H9 (cell line): ENCODE measurements around the gene INSR. TPM values are rescaled to one million over a fixed set of nuclear protein-coding genes. Genes with fewer than 3 reads are reported as not detected.

ENCODE experiments used
- DNase-seq: peaks from one replicate; pipeline ENCODE4 v3.0.0-alpha.2; 2017
- H2AFZ ChIP-seq: one replicate; pipeline ENCODE4 v1.6.1; 2013; ENCODE audit warnings: mild to moderate bottlenecking, low read length, control low read depth, moderate library complexity
- H2AK5ac ChIP-seq: 2 replicates; pipeline ENCODE4 v1.6.1; 2013; ENCODE audit warnings: low read length, control low read depth, mixed read lengths; ENCODE audit not compliant: insufficient read length
- H2BK120ac ChIP-seq: one replicate; pipeline ENCODE4 v1.6.1; 2013; ENCODE audit warnings: low read depth, mild to moderate bottlenecking, low read length, control low read depth, inconsistent platforms; ENCODE audit not compliant: poor library complexity, severe bottlenecking
- H2BK12ac ChIP-seq: 2 replicates; pipeline ENCODE4 v1.6.1; 2013; ENCODE audit warnings: low read length, control low read depth, mixed read lengths, low read depth; ENCODE audit not compliant: insufficient read length
- H2BK15ac ChIP-seq: 2 replicates; pipeline ENCODE4 v1.6.1; 2013; ENCODE audit warnings: low read depth, low read length, control low read depth
- H2BK20ac ChIP-seq: one replicate; pipeline ENCODE4 v1.6.1; 2013; ENCODE audit warnings: low read depth, mild to moderate bottlenecking, low read length, control low read depth, inconsistent platforms; ENCODE audit not compliant: poor library complexity, severe bottlenecking
- H2BK5ac ChIP-seq: 2 replicates; pipeline ENCODE4 v1.6.1; 2013; ENCODE audit warnings: low read length, control low read depth, mixed read lengths; ENCODE audit not compliant: insufficient read length
- H3K14ac ChIP-seq: 2 replicates; pipeline ENCODE4 v1.6.1; 2013; ENCODE audit warnings: low read length, control low read depth; ENCODE audit not compliant: insufficient read depth
- H3K18ac ChIP-seq: 2 replicates; pipeline ENCODE4 v1.6.1; 2013; ENCODE audit warnings: low read depth, mild to moderate bottlenecking, mixed read lengths, low read length, control low read depth; ENCODE audit not compliant: insufficient read length
- H3K23ac ChIP-seq: 2 replicates; pipeline ENCODE4 v1.6.1; 2013; ENCODE audit warnings: low read length, control low read depth, mixed read lengths, low read depth; ENCODE audit not compliant: insufficient read length
- H3K23me2 ChIP-seq: 2 replicates; pipeline ENCODE4 v1.6.1; 2013; ENCODE audit warnings: low read depth, mild to moderate bottlenecking, mixed read lengths, low read length, control low read depth; ENCODE audit not compliant: insufficient read length, poor library complexity, severe bottlenecking
- H3K27ac ChIP-seq: 2 replicates; pipeline ENCODE4 v1.5.1; 2013; ENCODE audit warnings: low read length, control low read depth, mixed read lengths, low read depth; ENCODE audit not compliant: insufficient read length
- H3K27me3 ChIP-seq: 2 replicates; pipeline ENCODE4 v1.6.1; 2013; ENCODE audit warnings: low read length, control low read depth, inconsistent platforms; ENCODE audit not compliant: insufficient read depth
- H3K4ac ChIP-seq: 2 replicates; pipeline ENCODE4 v1.6.1; 2013; ENCODE audit warnings: low read depth, mild to moderate bottlenecking, control low read depth, inconsistent platforms, low read length, moderate library complexity
- H3K4me1 ChIP-seq: 2 replicates; pipeline ENCODE4 v1.6.1; 2013; ENCODE audit warnings: low read length, control low read depth, inconsistent platforms; ENCODE audit not compliant: insufficient read depth
- H3K4me2 ChIP-seq: 2 replicates; pipeline ENCODE4 v1.6.1; 2013; ENCODE audit warnings: low read length, control low read depth, mixed read lengths; ENCODE audit not compliant: insufficient read length, insufficient read depth
- H3K56ac ChIP-seq: 2 replicates; pipeline ENCODE4 v1.6.1; 2013; ENCODE audit warnings: low read depth, mild to moderate bottlenecking, mixed read lengths, low read length, control low read depth; ENCODE audit not compliant: insufficient read length
- H3K79me1 ChIP-seq: 2 replicates; pipeline ENCODE4 v1.6.1; 2013; ENCODE audit warnings: low read depth, mild to moderate bottlenecking, moderate library complexity, low read length, control low read depth, inconsistent platforms; ENCODE audit not compliant: insufficient read depth, poor library complexity, severe bottlenecking
- H3K79me2 ChIP-seq: 2 replicates; pipeline ENCODE4 v1.6.1; 2013; ENCODE audit warnings: low read length, control low read depth, inconsistent platforms; ENCODE audit not compliant: insufficient read depth
- H3K9ac ChIP-seq: 2 replicates; pipeline ENCODE4 v1.6.1; 2013; ENCODE audit warnings: low read length, control low read depth, mixed read lengths; ENCODE audit not compliant: insufficient read length; ENCODE audit errors: extremely low read depth
- H3K9me3 ChIP-seq: one replicate; pipeline ENCODE4 v1.6.1; 2013; ENCODE audit warnings: low read depth, low read length, inconsistent platforms; ENCODE audit not compliant: control insufficient read depth
- H3T11ph ChIP-seq: one replicate; pipeline ENCODE4 v1.6.1; 2013; ENCODE audit warnings: mild to moderate bottlenecking, low read length, control low read depth, inconsistent platforms
- H4K20me1 ChIP-seq: one replicate; pipeline ENCODE4 v1.6.1; 2013; ENCODE audit not compliant: control insufficient read depth, insufficient read length, insufficient read depth
- H4K5ac ChIP-seq: 2 replicates; pipeline ENCODE4 v1.6.1; 2013; ENCODE audit warnings: low read depth, mild to moderate bottlenecking, mixed read lengths, low read length, control low read depth; ENCODE audit not compliant: insufficient read length
- H4K8ac ChIP-seq: replicated peaks from 2 replicates; pipeline ENCODE4 v1.6.1; 2013; ENCODE audit warnings: low read length, control low read depth, mixed read lengths, low read depth; ENCODE audit not compliant: insufficient read length
- H4K91ac ChIP-seq: 2 replicates; pipeline ENCODE4 v1.6.1; 2013; ENCODE audit warnings: low read depth, mild to moderate bottlenecking, moderate library complexity, mixed read lengths, low read length, control low read depth; ENCODE audit not compliant: insufficient read length
- H3K27ac Mint-ChIP-seq, 3 experiments: 2 replicates in 2 of 3; 3 replicates in 1 of 3; pipeline ENCODE4 v1.8.0; 2020 to 2021; ENCODE audit warnings: mixed read lengths in 3 of 3, mild to moderate bottlenecking in 1 of 3, moderate library complexity in 1 of 3
- H3K27me3 Mint-ChIP-seq: 2 replicates; pipeline ENCODE4 v1.8.0; 2021; ENCODE audit warnings: low read depth, mild to moderate bottlenecking, moderate library complexity, mixed read lengths
- H3K36me3 Mint-ChIP-seq, 3 experiments: 2 replicates in 2 of 3; 3 replicates in 1 of 3; pipeline ENCODE4 v1.8.0; 2020 to 2021; ENCODE audit warnings: low read depth in 3 of 3, mixed read lengths in 3 of 3; ENCODE audit not compliant: insufficient read depth in 1 of 3
- H3K4me1 Mint-ChIP-seq, 2 experiments: 2 replicates each; pipeline ENCODE4 v1.8.0; 2020; ENCODE audit warnings: mixed read lengths in 2 of 2
- H3K4me3 Mint-ChIP-seq, 2 experiments: 2 replicates in 1 of 2; 3 replicates in 1 of 2; pipeline ENCODE4 v1.8.0; 2020 to 2021; ENCODE audit warnings: mild to moderate bottlenecking in 2 of 2, mixed read lengths in 2 of 2, moderate library complexity in 1 of 2
- H3K9me3 Mint-ChIP-seq, 2 experiments: 2 replicates in 1 of 2; 3 replicates in 1 of 2; pipeline ENCODE4 v1.8.0; 2020; ENCODE audit warnings: mild to moderate bottlenecking in 2 of 2, mixed read lengths in 2 of 2, moderate library complexity in 1 of 2
- CTCF ChIP-seq: fragments of 200-600 bp; sonication (generic); conservative IDR thresholded peaks from 3 replicates; pipeline ENCODE4 v1.8.0; 2021; ENCODE audit warnings: antibody characterized with exemption, mild to moderate bottlenecking
- WGBS: extraction: QIAGEN DNeasy Blood & Tissue Kit; methylation state at CpG from one replicate; pipeline ENCODE4 v1.1.7; 2013; ENCODE audit warnings: missing lambda C conversion rate, low lambda C conversion rate, mixed read lengths; ENCODE audit not compliant: insufficient read length; ENCODE audit errors: extremely low coverage; 5-methylcytosine and 5-hydroxymethylcytosine counted together
- total RNA-seq: library from RNA; stranded (reverse); gene quantifications from 2 replicates; pipeline ENCODE4 v1.2.1, GENCODE V29; 2021

INSR gene
- total RNA-seq, 1 experiment from 2014 or later, result 39.8 TPM

- Histone ChIP-seq H2AFZ (no peak overlapping the region), H3K27me3 (no peaks in the 10 kb centered on the region), H3K14ac (no peak overlapping the region), H3K23me2 (no peaks in the 10 kb centered on the region), H2BK15ac (no peak overlapping the region), H4K5ac (no peak overlapping the region), H3K4ac (no peak overlapping the region), H2BK12ac (no peak overlapping the region), H2BK20ac (no peak overlapping the region), H3K27ac (no peak overlapping the region), H2AK5ac (no peak overlapping the region), H3T11ph (no peak overlapping the region), H3K4me2 (no peak overlapping the region), H3K79me2 (peaks cover 4% of the 10 kb centered on the region; the same call in 1 of the 2 replicates), H3K79me1 (peaks cover 3% of the 10 kb centered on the region), H4K8ac (no peak overlapping the region), H2BK5ac (no peak overlapping the region), H4K20me1 (no peaks in the 10 kb centered on the region), H4K91ac (no peak overlapping the region), H3K9ac (no peak overlapping the region), H2BK120ac (no peak overlapping the region), H3K4me1 (no peaks in the 10 kb centered on the region), H3K18ac (no peak overlapping the region), H3K56ac (no peak overlapping the region), H3K23ac (no peak overlapping the region), H3K9me3 (no peaks in the 10 kb centered on the region)
- Mint-ChIP-seq H3K9me3 (no peaks in the 10 kb centered on the region), H3K4me1 (peaks cover 2 to 29% of the 10 kb centered on the region in 2 experiments), H3K27ac (peak overlapping the region in 1 of 3 experiments; percentile 8; a peak in 1 of 7 replicates), H3K36me3 (peaks cover 14 to 25% (median 20%) of the 10 kb centered on the region in 3 experiments; a peak in 6 of 7 replicates), H3K4me3 (no peak overlapping the region), H3K27me3 (no peaks in the 10 kb centered on the region)
- no CpG with 5 or more reads among the region's 5 CpGs for WGBS
- no peak for DNase-seq
- TF ChIP-seq CTCF, result no peak
Observed at GRCh38 chr19:7265963-7266362, 28.3 kb downstream of the INSR start.
